ENCODE results near the gene LRWD1. TPM values are rescaled to one million over a fixed set of nuclear protein-coding genes. Genes with fewer than 3 reads are reported as not detected.

LRWD1 gene
- total RNA-seq, 4 donors from 2014 or later = 22.6 to 79.2 (median 23.8) TPM

DNA sequence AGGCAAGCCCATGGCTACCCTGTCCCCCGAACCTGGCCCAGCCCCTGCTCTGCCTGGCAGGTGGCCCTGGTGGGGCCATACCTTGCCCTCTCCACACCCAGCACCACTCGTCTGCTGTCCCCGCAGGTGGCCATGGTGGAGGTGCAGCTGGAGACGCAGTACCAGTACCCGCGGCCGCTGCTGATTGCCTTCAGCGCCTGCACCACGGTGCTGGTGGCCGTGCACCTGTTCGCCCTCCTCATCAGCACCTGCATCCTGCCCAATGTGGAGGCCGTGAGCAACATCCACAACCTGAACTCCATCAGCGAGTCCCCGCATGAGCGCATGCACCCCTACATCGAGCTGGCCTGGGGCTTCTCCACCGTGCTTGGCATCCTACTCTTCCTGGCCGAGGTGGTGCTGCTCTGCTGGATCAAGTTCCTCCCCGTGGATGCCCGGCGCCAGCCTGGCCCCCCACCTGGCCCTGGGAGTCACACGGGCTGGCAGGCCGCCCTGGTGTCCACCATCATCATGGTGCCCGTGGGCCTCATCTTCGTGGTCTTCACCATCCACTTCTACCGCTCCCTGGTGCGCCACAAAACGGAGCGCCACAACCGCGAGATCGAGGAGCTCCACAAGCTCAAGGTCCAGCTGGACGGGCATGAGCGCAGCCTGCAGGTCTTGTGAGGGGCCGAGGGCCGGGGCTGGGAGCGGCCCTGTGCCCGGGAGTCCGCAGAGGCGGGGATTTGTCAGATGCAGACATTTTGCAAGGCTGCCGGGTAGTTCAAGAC, 18.2 kb upstream of the LRWD1 start:
- Histone ChIP-seq H3K4me1 (peaks cover 0 to 14% (median 4%) of the 10 kb centered on the region in 4 donors), H3K9me3 (no peaks in the 10 kb centered on the region), H3K27me3 (no peaks in the 10 kb centered on the region), H3K27ac (peak overlapping the region in 2 of 4 donors; percentile 50 to 84), H3K4me3 (peak overlapping the region in 1 of 4 donors; percentile 18), H3K36me3 (peaks cover 0 to 15% (median 0%) of the 10 kb centered on the region in 3 donors)
- DNase-seq = peak in 2 of 3 donors; percentile 72 to 77
- TF ChIP-seq, protein P1, sequence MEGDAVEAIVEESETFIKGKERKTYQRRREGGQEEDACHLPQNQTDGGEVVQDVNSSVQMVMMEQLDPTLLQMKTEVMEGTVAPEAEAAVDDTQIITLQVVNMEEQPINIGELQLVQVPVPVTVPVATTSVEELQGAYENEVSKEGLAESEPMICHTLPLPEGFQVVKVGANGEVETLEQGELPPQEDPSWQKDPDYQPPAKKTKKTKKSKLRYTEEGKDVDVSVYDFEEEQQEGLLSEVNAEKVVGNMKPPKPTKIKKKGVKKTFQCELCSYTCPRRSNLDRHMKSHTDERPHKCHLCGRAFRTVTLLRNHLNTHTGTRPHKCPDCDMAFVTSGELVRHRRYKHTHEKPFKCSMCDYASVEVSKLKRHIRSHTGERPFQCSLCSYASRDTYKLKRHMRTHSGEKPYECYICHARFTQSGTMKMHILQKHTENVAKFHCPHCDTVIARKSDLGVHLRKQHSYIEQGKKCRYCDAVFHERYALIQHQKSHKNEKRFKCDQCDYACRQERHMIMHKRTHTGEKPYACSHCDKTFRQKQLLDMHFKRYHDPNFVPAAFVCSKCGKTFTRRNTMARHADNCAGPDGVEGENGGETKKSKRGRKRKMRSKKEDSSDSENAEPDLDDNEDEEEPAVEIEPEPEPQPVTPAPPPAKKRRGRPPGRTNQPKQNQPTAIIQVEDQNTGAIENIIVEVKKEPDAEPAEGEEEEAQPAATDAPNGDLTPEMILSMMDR (IDR thresholded peaks at IDR 0.05) = no peak
- no peak for TF ChIP-seq POLR2A (IDR thresholded peaks at IDR 0.05)

GRCh38 chr7:102447311-102447710, 17.5 kb upstream of the LRWD1 start:
- Histone ChIP-seq H3K27ac (no peak overlapping the region), H3K4me3 (no peak overlapping the region), H3K9me3 (no peaks in the 10 kb centered on the region), H3K36me3 (peaks cover 0 to 15% (median 0%) of the 10 kb centered on the region in 3 donors), H3K4me1 (peaks cover 0 to 12% (median 3%) of the 10 kb centered on the region in 4 donors), H3K27me3 (no peaks in the 10 kb centered on the region)
- no peak for DNase-seq
- TF ChIP-seq, protein P1 (IDR thresholded peaks at IDR 0.05) = no peak
- no peak for TF ChIP-seq POLR2A (IDR thresholded peaks at IDR 0.05)

- Histone ChIP-seq H3K4me3 (no peak overlapping the region), H3K4me1 (peaks cover 0 to 8% (median 0%) of the 10 kb centered on the region in 4 donors), H3K27me3 (no peaks in the 10 kb centered on the region), H3K27ac (no peak overlapping the region), H3K9me3 (no peaks in the 10 kb centered on the region), H3K36me3 (peaks cover 0 to 15% (median 0%) of the 10 kb centered on the region in 3 donors)
- TF ChIP-seq POLR2A (IDR thresholded peaks at IDR 0.05) = no peak
- TF ChIP-seq, protein P1 (IDR thresholded peaks at IDR 0.05) = no peak
- DNase-seq = no peak
Observed at GRCh38 chr7:102449136-102449535, 15.6 kb upstream of the LRWD1 start.

GRCh38 chr7:102450242-102450641, 14.5 kb upstream of the LRWD1 start:
- TF ChIP-seq, protein P1 (IDR thresholded peaks at IDR 0.05) = peak in 4 of 6 experiments; percentile 15 to 63 (median 46)
- no peak for TF ChIP-seq POLR2A (IDR thresholded peaks at IDR 0.05)
- Histone ChIP-seq H3K27me3 (no peaks in the 10 kb centered on the region), H3K4me1 (peaks cover 0 to 7% (median 0%) of the 10 kb centered on the region in 4 donors), H3K27ac (peak overlapping the region in 1 of 4 donors; percentile 42), H3K9me3 (no peaks in the 10 kb centered on the region), H3K36me3 (peaks cover 0 to 15% (median 0%) of the 10 kb centered on the region in 3 donors), H3K4me3 (no peak overlapping the region)
- DNase-seq = peak in 2 of 3 donors; percentile 64 to 73

DNA sequence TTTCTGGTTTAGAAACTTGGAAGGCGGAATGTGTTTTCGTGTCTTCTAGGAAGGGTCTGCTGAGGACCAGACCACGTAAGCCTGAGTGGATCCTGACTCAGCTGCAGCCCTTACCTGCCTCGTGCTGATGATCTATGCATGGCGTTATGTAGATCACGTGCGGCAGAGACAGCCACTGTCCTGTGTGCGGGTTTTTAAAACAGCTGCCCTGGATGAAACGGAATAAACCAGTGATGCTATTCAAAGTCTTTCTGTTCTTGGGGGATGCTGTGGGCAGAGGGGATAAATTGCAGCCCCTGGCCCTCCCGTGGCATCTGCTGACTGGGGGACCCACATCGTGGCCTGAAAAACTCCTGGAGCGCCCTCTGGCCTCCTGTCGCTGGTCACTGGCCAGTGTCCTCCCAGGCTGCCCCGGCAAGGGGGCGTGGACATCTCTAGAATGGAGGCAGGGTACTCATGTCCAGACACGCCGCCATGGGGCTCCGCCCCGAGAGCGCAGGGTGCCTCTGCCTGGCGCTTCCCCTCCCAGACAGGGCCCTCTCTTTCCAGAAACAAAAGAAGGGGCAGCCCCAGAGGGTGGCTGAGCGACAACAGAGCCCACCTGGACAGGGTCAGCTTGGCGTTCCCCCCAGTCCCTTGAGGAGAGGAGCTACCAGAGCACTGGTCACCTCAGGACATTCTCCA, 13.3 kb upstream of the LRWD1 start:
- H3K9me3 ChIP-seq = no peaks in the 10 kb centered on the region
- H3K27me3 ChIP-seq = no peaks in the 10 kb centered on the region
- no peaks in the 10 kb centered on the region for H3K4me1 ChIP-seq
- no peak for DNase-seq
- H3K27ac ChIP-seq = no peak overlapping the region
- no peak overlapping the region for H3K4me3 ChIP-seq
- no peak for TF ChIP-seq POLR2A (IDR thresholded peaks at IDR 0.05)
- TF ChIP-seq, protein P1 (IDR thresholded peaks at IDR 0.05) = no peak
- peaks cover 0 to 20% (median 0%) of the 10 kb centered on the region in 3 donors for H3K36me3 ChIP-seq

Measured in Peyer's patch (tissue), 4 donors.